Raji (cell line): Measurements from ENCODE around the gene NPBWR2.
A peak's percentile ranks its signal among the peaks of the same experiment; 100 is the strongest.

Source experiments
- POLR2A ChIP-seq: IDR thresholded peaks from 2 replicates; pipeline ENCODE4 v1.6.1; 2011; ENCODE audit warnings: low read depth, low read length, control low read depth; ENCODE audit not compliant: insufficient read depth

NPBWR2 gene

GRCh38 chr20:64102647-64103354 is 4.6 kb downstream of the NPBWR2 start:
- TF ChIP-seq POLR2A = no peak

GRCh38 chr20:64101731-64102621 is 5.4 kb downstream of the NPBWR2 start:
- TF ChIP-seq POLR2A = no peak

- no peak for TF ChIP-seq POLR2A
Observed at GRCh38 chr20:64100946-64101688, 6.2 kb downstream of the NPBWR2 start.

- TF ChIP-seq POLR2A = no peak
Observed at GRCh38 chr20:64100566-64100888, 6.8 kb downstream of the NPBWR2 start.

GRCh38 chr20:64099880-64100565 is 7.3 kb downstream of the NPBWR2 start:
- peak; percentile 61; the same call in 1 of the 2 replicates for TF ChIP-seq POLR2A

- no peak for TF ChIP-seq POLR2A
Observed at GRCh38 chr20:64099086-64099786, 8.1 kb downstream of the NPBWR2 start.

- TF ChIP-seq POLR2A = no peak
Observed at GRCh38 chr20:64098471-64099013, 8.8 kb downstream of the NPBWR2 start.

- no peak for TF ChIP-seq POLR2A
Observed at GRCh38 chr20:64096535-64096934, 10.8 kb downstream of the NPBWR2 start.

- TF ChIP-seq POLR2A = no peak
Observed at GRCh38 chr20:64095927-64096326, 11.4 kb downstream of the NPBWR2 start.

GRCh38 chr20:64095455-64095854 is 11.9 kb downstream of the NPBWR2 start:
- no peak for TF ChIP-seq POLR2A

GRCh38 chr20:64093013-64093503 is 14.3 kb downstream of the NPBWR2 start:
- no peak for TF ChIP-seq POLR2A

GRCh38 chr20:64092258-64093012 is 14.9 kb downstream of the NPBWR2 start:
- no peak for TF ChIP-seq POLR2A

- TF ChIP-seq POLR2A = no peak
Observed at GRCh38 chr20:64091770-64092169, 15.6 kb downstream of the NPBWR2 start.
